ENCODE measurements around the gene PISD.

The PISD gene

DNA sequence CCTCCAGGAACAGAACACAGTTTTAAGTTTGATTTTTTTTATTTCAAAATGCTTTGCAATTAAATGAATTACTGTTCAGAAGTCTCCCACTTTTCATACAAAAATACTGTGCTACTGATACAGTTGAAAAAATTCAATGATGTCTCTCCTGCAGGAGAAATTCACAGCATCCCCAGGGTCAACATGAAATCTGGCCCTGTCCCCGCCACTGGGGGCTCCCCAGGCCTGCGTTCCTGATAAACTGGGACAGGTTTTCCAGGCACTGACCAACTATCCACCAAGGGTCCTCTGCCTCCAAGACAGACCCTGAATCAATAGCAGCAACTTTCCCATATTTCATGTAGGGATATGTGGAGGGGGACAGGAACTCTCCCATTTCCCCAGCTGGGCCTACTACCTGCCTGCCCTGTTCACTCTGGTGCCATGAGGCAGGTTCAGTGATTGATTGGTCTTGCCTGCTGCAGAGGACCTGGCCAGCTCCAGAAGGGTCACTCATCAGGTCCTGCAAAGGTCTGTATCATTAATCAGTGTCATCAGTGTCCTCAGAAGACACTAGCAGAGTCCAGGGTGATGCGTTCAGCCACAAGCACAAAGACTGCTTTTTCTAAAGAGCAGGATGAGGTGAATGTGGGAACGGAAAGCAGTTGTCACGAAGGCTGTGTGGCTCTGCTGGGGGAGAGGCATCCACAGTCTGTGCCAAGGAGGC, 43.4 kb downstream of the PISD start:
- Histone ChIP-seq H3K36me3 (replicated peaks; ENCODE audit: low read depth, low read length) (peaks cover 52% of the 10 kb centered on the region), H3K27me3 (ENCODE audit: low read depth, low read length) (no peaks in the 10 kb centered on the region), H3K4me2 (ENCODE audit: low read length) (no peak overlapping the region), H3K4me3 (ENCODE audit: low read length) (no peak overlapping the region), H2AFZ (ENCODE audit: low read depth, low read length) (no peak overlapping the region), H3K9me3 (ENCODE audit: insufficient read depth, low read length) (no peaks in the 10 kb centered on the region), H4K20me1 (ENCODE audit: insufficient read depth, low read length) (peaks cover 51% of the 10 kb centered on the region), H3K4me1 (ENCODE audit: low read length) (peaks cover 41% of the 10 kb centered on the region), H3K79me2 (ENCODE audit: low read length) (peaks cover 16% of the 10 kb centered on the region; the same call in 1 of the 2 replicates), H3K9ac (ENCODE audit: low read length) (no peak overlapping the region), H3K27ac (ENCODE audit: low read length) (no peak overlapping the region)
- TF ChIP-seq CTCF (IDR thresholded peaks at IDR 0.05; ENCODE audit: low read depth, low read length) (no peak), EZH2phosphoT487 (IDR thresholded peaks at IDR 0.05; ENCODE audit: low read depth) (no peak)

GRCh38 chr22:31618057-31618456, 44.0 kb downstream of the PISD start:
- Histone ChIP-seq H3K4me2 (ENCODE audit: low read length) (no peak overlapping the region), H4K20me1 (ENCODE audit: insufficient read depth, low read length) (peaks cover 45% of the 10 kb centered on the region), H3K79me2 (ENCODE audit: low read length) (peaks cover 11% of the 10 kb centered on the region; the same call in 1 of the 2 replicates), H3K9me3 (ENCODE audit: insufficient read depth, low read length) (no peaks in the 10 kb centered on the region), H3K4me3 (ENCODE audit: low read length) (no peak overlapping the region), H3K27me3 (ENCODE audit: low read depth, low read length) (no peaks in the 10 kb centered on the region), H3K9ac (ENCODE audit: low read length) (no peak overlapping the region), H3K36me3 (replicated peaks; ENCODE audit: low read depth, low read length) (peaks cover 54% of the 10 kb centered on the region), H3K4me1 (ENCODE audit: low read length) (peaks cover 41% of the 10 kb centered on the region), H3K27ac (ENCODE audit: low read length) (no peak overlapping the region), H2AFZ (ENCODE audit: low read depth, low read length) (no peak overlapping the region)
- TF ChIP-seq CTCF (IDR thresholded peaks at IDR 0.05; ENCODE audit: low read depth, low read length) (no peak), EZH2phosphoT487 (IDR thresholded peaks at IDR 0.05; ENCODE audit: low read depth) (no peak)

GRCh38 chr22:31616315-31616980, 45.6 kb downstream of the PISD start:
- H3K9ac ChIP-seq (ENCODE audit: low read length) = peak overlapping the region; percentile 12; the same call in 1 of the 2 replicates
- peaks cover 37% of the 10 kb centered on the region for H3K4me1 ChIP-seq (ENCODE audit: low read length)
- peak overlapping the region; percentile 72 for H3K4me2 ChIP-seq (ENCODE audit: low read length)
- H4K20me1 ChIP-seq (ENCODE audit: insufficient read depth, low read length) = peaks cover 31% of the 10 kb centered on the region
- no peaks in the 10 kb centered on the region for H3K27me3 ChIP-seq (ENCODE audit: low read depth, low read length)
- H3K27ac ChIP-seq (ENCODE audit: low read length) = peak overlapping the region; percentile 51
- no peak overlapping the region for H2AFZ ChIP-seq (ENCODE audit: low read depth, low read length)
- peaks cover 62% of the 10 kb centered on the region for H3K36me3 ChIP-seq (replicated peaks; ENCODE audit: low read depth, low read length)
- H3K9me3 ChIP-seq (ENCODE audit: insufficient read depth, low read length) = no peaks in the 10 kb centered on the region
- no peaks in the 10 kb centered on the region for H3K79me2 ChIP-seq (ENCODE audit: low read length)
- peak overlapping the region; percentile 29; the same call in 1 of the 2 replicates for H3K4me3 ChIP-seq (ENCODE audit: low read length)
- no peak for TF ChIP-seq EZH2phosphoT487 (IDR thresholded peaks at IDR 0.05; ENCODE audit: low read depth)
- TF ChIP-seq CTCF (IDR thresholded peaks at IDR 0.05; ENCODE audit: low read depth, low read length) = no peak

GRCh38 chr22:31615940-31616314, 46.1 kb downstream of the PISD start:
- Histone ChIP-seq H3K79me2 (ENCODE audit: low read length) (no peaks in the 10 kb centered on the region), H3K27ac (ENCODE audit: low read length) (peak overlapping the region; percentile 51), H3K4me2 (ENCODE audit: low read length) (peak overlapping the region; percentile 72), H2AFZ (ENCODE audit: low read depth, low read length) (no peak overlapping the region), H4K20me1 (ENCODE audit: insufficient read depth, low read length) (peaks cover 31% of the 10 kb centered on the region), H3K36me3 (replicated peaks; ENCODE audit: low read depth, low read length) (peaks cover 59% of the 10 kb centered on the region), H3K27me3 (ENCODE audit: low read depth, low read length) (no peaks in the 10 kb centered on the region), H3K4me1 (ENCODE audit: low read length) (peaks cover 37% of the 10 kb centered on the region), H3K9ac (ENCODE audit: low read length) (peak overlapping the region; percentile 12; the same call in 1 of the 2 replicates), H3K4me3 (ENCODE audit: low read length) (peak overlapping the region; percentile 22; the same call in 1 of the 2 replicates), H3K9me3 (ENCODE audit: insufficient read depth, low read length) (no peaks in the 10 kb centered on the region)
- no peak for TF ChIP-seq EZH2phosphoT487 (IDR thresholded peaks at IDR 0.05; ENCODE audit: low read depth)
- no peak for TF ChIP-seq CTCF (IDR thresholded peaks at IDR 0.05; ENCODE audit: low read depth, low read length)
